HCT116 (cell line): ENCODE results near the gene AOPEP. TPM values are rescaled to one million over a fixed set of nuclear protein-coding genes. Genes with fewer than 3 reads are reported as not detected.
A peak's percentile ranks its signal among the peaks of the same experiment; 100 is the strongest.

ENCODE experiments used
- ATAC-seq: fragments of 200-7000 bp; cut with Tn5 transposase; 2 replicates; pipeline ENCODE4 v1.9.1; 2020; ENCODE audit warnings: mild to moderate bottlenecking, moderate library complexity
- BruUV-seq: library from RNA; stranded (reverse); fragments of 400-500 nt; replicated peaks from 2 replicates; lab custom pipeline; 2021; lab: Mats Ljungman, UMichigan
- CTCF ChIA-PET: fragments of 300-600 bp; sonication (Branson Sonifier 250); formaldehyde crosslinking; loops from one replicate; lab custom pipeline; 2021; ENCODE audit warnings: antibody characterized with exemption; lab: Charles Lee
- POLR2A ChIA-PET: fragments of 300-600, 350-600 bp; sonication (Branson Sonifier 250); formaldehyde crosslinking; loops from one replicate; lab custom pipeline; 2021; ENCODE audit warnings: antibody characterized with exemption; lab: Charles Lee
- RAD21 ChIA-PET, 2 experiments: fragments of 300-600 bp; sonication (Branson Sonifier 250); formaldehyde crosslinking; loops; one replicate each; lab custom pipeline; 2023; ENCODE audit warnings: low total read pairs in 2 of 2; ENCODE audit not compliant: uncharacterized antibody in 2 of 2, unreplicated experiment in 2 of 2, low non-redundant PET in 1 of 2; lab: Charles Lee
- DNase-seq: peaks from one replicate; pipeline ENCODE4 v3.0.0-alpha.2; 2010; ENCODE audit warnings: low read depth, low spot score
- H2AFZ ChIP-seq: fragments of 200-600 bp; shearing (Covaris generic), sonication (generic); 2 replicates; pipeline ENCODE4 v1.6.1; 2017; ENCODE audit warnings: low read depth, mixed run types, mixed read lengths, antibody characterized with exemption, low read length; ENCODE audit not compliant: poor library complexity, severe bottlenecking
- H3K27ac ChIP-seq: 2 replicates; pipeline ENCODE4 v1.5.1; 2012; ENCODE audit warnings: low read depth, low read length
- H3K27me3 ChIP-seq: fragments of 200-600 bp; sonication (generic); 2 replicates; pipeline ENCODE4 v1.6.1; 2016; ENCODE audit warnings: mixed run types, low read length, mixed read lengths; ENCODE audit not compliant: insufficient read depth
- H3K36me3 ChIP-seq, 2 experiments: fragments of 200-500 bp in 1 of 2; fragments of 200-600 bp in 1 of 2; sonication (Bioruptor generic) in 1 of 2; sonication (generic) in 1 of 2; 2 replicates each; pipeline versions ENCODE4 v1.5.1 to v1.6.1; 2014 to 2016; ENCODE audit warnings: low read length in 2 of 2, inconsistent platforms in 1 of 2, mixed read lengths in 1 of 2, mixed run types in 1 of 2; ENCODE audit not compliant: insufficient read depth in 2 of 2, control insufficient read depth in 1 of 2
- H3K4me1 ChIP-seq, 2 experiments: fragments of 200-600 bp in 1 of 2; sonication (generic) in 1 of 2; 2 replicates each; pipeline versions ENCODE4 v1.5.1 to v1.6.1; 2012 to 2017; ENCODE audit warnings: low read length in 2 of 2, inconsistent platforms in 1 of 2, mild to moderate bottlenecking in 1 of 2, mixed read lengths in 1 of 2, mixed run types in 1 of 2, moderate library complexity in 1 of 2; ENCODE audit not compliant: insufficient read depth in 2 of 2, control insufficient read depth in 1 of 2
- H3K4me2 ChIP-seq: fragments of 200-600 bp; sonication (generic); 2 replicates; pipeline ENCODE4 v1.6.1; 2017; ENCODE audit warnings: mixed run types, low read length, mixed read lengths
- H3K4me3 ChIP-seq, 2 experiments: fragments of 200-600 bp in 1 of 2; sonication (generic) in 1 of 2; replicated peaks in 1 of 2; 2 replicates each; pipeline ENCODE4 v1.5.1; 2011 to 2016; ENCODE audit warnings: low read length in 2 of 2, control low read depth in 1 of 2, low read depth in 1 of 2, mild to moderate bottlenecking in 1 of 2, mixed read lengths in 1 of 2, mixed run types in 1 of 2
- H3K79me2 ChIP-seq: fragments of 200-600 bp; sonication (generic); 2 replicates; pipeline ENCODE4 v1.6.1; 2017; ENCODE audit warnings: mild to moderate bottlenecking, mixed run types, low read length, moderate library complexity, mixed read lengths; ENCODE audit not compliant: insufficient read depth
- H3K9ac ChIP-seq: fragments of 200-600 bp; sonication (generic); 2 replicates; pipeline ENCODE4 v1.6.1; 2016; ENCODE audit warnings: low read length, mixed read lengths
- H3K9me2 ChIP-seq: fragments of 200-600 bp; sonication (generic), shearing (Covaris generic); 2 replicates; pipeline ENCODE4 v1.6.1; 2017; ENCODE audit warnings: mixed run types, mild to moderate bottlenecking, moderate library complexity; ENCODE audit not compliant: insufficient read depth
- H3K9me3 ChIP-seq, 2 experiments: fragments of 200-500 bp in 1 of 2; fragments of 200-600 bp in 1 of 2; sonication (Bioruptor generic) in 1 of 2; sonication (generic) in 1 of 2; 2 replicates each; pipeline ENCODE4 v1.6.1; 2014 to 2017; ENCODE audit warnings: low read length in 2 of 2, mixed read lengths in 2 of 2, inconsistent platforms in 1 of 2, low read depth in 1 of 2, mild to moderate bottlenecking in 1 of 2, mixed run types in 1 of 2, moderate library complexity in 1 of 2; ENCODE audit not compliant: control insufficient read depth in 1 of 2, insufficient read depth in 1 of 2
- H4K20me1 ChIP-seq: fragments of 200-600 bp; sonication (generic), shearing (Covaris generic); 2 replicates; pipeline ENCODE4 v1.6.1; 2017; ENCODE audit warnings: mixed run types, mild to moderate bottlenecking, moderate library complexity; ENCODE audit not compliant: insufficient read depth
- CBX3 ChIP-seq: IDR thresholded peaks from 2 replicates; pipeline ENCODE4 v1.6.1; 2012; ENCODE audit warnings: low read depth
- EZH2phosphoT487 ChIP-seq: fragments of 200-600 bp; IDR thresholded peaks from 2 replicates; pipeline ENCODE4 v1.6.1; 2018; ENCODE audit warnings: antibody characterized with exemption, borderline replicate concordance
- JUND ChIP-seq: IDR thresholded peaks from 2 replicates; pipeline ENCODE4 v1.6.1; 2012
- POLR2A ChIP-seq: IDR thresholded peaks from 2 replicates; pipeline ENCODE4 v1.7.0; 2011; ENCODE audit warnings: borderline replicate concordance; ENCODE audit not compliant: insufficient read depth, insufficient read length; ENCODE audit errors: extremely low read depth
- POLR2AphosphoS5 ChIP-seq: IDR thresholded peaks from 2 replicates; pipeline ENCODE4 v1.6.1; 2011; ENCODE audit warnings: mild to moderate bottlenecking, low read depth, low read length, moderate library complexity
- SIN3A ChIP-seq: IDR thresholded peaks from 2 replicates; pipeline ENCODE4 v1.6.1; 2012; ENCODE audit warnings: low read depth
- SRF ChIP-seq: IDR thresholded peaks from 2 replicates; pipeline ENCODE4 v1.6.1; 2012; ENCODE audit warnings: low read depth
- YY1 ChIP-seq: IDR thresholded peaks from 2 replicates; pipeline ENCODE4 v1.6.1; 2011; ENCODE audit warnings: low read length, low read depth, moderate library complexity, mild to moderate bottlenecking; ENCODE audit not compliant: insufficient replicate concordance; ENCODE audit errors: extremely low read depth
- intact Hi-C: fragments of 100-400 bp; cut with micrococcal nuclease; formaldehyde crosslinking; loops from 2 replicates; pipeline ENCODE4 v1.10.0; 2022
- total RNA-seq: library from RNA; stranded (reverse); gene quantifications from one replicate; pipeline ENCODE4 v1.2.1, GENCODE V29; 2021; ENCODE audit not compliant: unreplicated experiment
- TF ChIP-seq, protein P1 (sequence below): IDR thresholded peaks from 2 replicates; pipeline ENCODE4 v1.6.1; 2012
- TF ChIP-seq, protein P2 (sequence below): IDR thresholded peaks from 2 replicates; pipeline ENCODE4 v1.6.1; 2012
- TF ChIP-seq, protein P3 (sequence below): IDR thresholded peaks from 2 replicates; pipeline ENCODE4 v1.6.1; 2011; ENCODE audit warnings: mild to moderate bottlenecking, low read length, moderate library complexity; ENCODE audit not compliant: insufficient replicate concordance; ENCODE audit errors: extremely low read depth

AOPEP gene
- total RNA-seq, 1 experiment from 2014 or later, result 15.1 TPM

DNA sequence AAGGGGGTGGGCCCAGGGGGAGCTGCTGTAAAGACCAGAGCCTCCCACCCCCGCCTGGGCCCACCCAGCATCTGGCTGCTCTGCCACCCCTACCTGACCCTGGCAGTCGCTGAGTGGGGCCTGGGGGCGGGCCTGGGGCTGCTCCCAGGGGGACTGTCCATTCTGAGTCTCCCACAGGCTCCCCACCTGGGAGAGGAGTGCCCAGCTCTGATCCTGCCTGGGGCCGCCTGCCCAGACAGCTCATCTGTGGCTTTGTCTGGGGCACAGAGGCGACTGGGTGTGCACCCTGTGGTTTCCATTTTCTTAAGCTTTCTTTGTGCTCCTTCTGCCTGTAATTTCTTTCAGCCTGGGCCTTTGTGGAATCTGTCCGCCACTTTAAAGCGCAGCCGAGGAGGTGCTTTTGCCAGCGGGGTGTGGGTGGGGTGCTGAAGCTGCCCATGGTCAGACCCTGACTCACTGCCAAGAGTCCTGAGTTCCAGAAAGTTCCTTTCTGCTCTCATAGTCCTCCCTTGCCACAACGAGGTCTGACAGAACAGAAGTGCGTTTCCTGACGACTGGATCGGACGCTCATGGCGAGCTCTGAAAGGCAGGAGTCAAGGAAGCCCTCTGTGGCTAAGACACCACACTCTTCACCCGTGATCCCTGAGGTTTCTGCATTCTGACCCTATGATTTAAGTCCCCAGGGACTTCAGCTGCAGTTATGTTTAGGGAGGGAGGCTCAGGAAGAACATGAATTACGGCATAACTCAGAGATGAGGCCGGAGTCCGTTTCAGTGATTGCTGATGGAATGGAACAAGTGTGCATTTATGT, 366.0 kb downstream of the AOPEP start (continued):
- peak; percentile 56 for TF ChIP-seq JUND
- no peak for TF ChIP-seq YY1
- TF ChIP-seq POLR2AphosphoS5, result 0 out of 2 replicates have a peak, but pooled peaks have one; percentile 14
- no peak for TF ChIP-seq CBX3

DNA sequence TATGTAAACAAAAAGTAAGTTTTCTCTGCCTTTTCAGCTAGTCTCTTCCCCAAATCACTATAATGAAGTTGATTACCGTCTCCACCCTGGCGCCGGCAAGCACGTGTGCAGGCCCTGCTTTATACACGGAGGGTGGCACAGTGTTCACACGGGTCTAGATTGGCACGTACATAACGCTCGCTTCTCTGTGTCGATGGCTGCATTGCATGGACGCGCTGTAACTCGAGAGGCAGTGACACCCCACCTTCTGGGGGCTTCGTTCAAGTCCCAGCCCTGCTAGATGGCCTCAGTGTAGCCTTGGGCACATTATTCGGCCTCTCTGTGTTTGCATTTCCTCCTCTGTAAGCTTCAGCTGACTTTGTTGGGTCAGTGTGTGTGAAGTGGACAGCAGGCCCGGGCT, 367.1 kb downstream of the AOPEP start:
- POLR2A ChIA-PET, result no interaction called here
- no peaks in the 10 kb centered on the region for H4K20me1 ChIP-seq
- no peak overlapping the region for H3K27ac ChIP-seq
- no peaks in the 10 kb centered on the region for H3K79me2 ChIP-seq
- RAD21 ChIA-PET, result no interaction called here
- no peaks in the 10 kb centered on the region for H3K9me3 ChIP-seq
- CTCF ChIA-PET, result no interaction called here
- H3K4me1 ChIP-seq, result peaks cover 13 to 34% of the 10 kb centered on the region in 2 experiments
- intact Hi-C loops, result no loop called here
- ATAC-seq, result no peak
- DNase-seq, result no peak
- TF ChIP-seq, protein P1, sequence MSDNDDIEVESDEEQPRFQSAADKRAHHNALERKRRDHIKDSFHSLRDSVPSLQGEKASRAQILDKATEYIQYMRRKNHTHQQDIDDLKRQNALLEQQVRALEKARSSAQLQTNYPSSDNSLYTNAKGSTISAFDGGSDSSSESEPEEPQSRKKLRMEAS, result no peak
- no peak for TF ChIP-seq SIN3A
- no peak for TF ChIP-seq POLR2A
- TF ChIP-seq, protein P2, sequence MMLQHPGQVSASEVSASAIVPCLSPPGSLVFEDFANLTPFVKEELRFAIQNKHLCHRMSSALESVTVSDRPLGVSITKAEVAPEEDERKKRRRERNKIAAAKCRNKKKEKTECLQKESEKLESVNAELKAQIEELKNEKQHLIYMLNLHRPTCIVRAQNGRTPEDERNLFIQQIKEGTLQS, result no peak
- no peak for TF ChIP-seq SRF
- TF ChIP-seq, protein P3, sequence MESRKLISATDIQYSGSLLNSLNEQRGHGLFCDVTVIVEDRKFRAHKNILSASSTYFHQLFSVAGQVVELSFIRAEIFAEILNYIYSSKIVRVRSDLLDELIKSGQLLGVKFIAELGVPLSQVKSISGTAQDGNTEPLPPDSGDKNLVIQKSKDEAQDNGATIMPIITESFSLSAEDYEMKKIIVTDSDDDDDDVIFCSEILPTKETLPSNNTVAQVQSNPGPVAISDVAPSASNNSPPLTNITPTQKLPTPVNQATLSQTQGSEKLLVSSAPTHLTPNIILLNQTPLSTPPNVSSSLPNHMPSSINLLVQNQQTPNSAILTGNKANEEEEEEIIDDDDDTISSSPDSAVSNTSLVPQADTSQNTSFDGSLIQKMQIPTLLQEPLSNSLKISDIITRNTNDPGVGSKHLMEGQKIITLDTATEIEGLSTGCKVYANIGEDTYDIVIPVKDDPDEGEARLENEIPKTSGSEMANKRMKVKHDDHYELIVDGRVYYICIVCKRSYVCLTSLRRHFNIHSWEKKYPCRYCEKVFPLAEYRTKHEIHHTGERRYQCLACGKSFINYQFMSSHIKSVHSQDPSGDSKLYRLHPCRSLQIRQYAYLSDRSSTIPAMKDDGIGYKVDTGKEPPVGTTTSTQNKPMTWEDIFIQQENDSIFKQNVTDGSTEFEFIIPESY, result no peak
- no peak for TF ChIP-seq CBX3
- TF ChIP-seq EZH2phosphoT487, result no peak
- H2AFZ ChIP-seq, result no peak overlapping the region
- H3K9me2 ChIP-seq, result no peaks in the 10 kb centered on the region
- no peak overlapping the region for H3K4me3 ChIP-seq
- no TSS peak for BruUV-seq
- H3K27me3 ChIP-seq, result no peaks in the 10 kb centered on the region
- H3K36me3 ChIP-seq, result no peaks in the 10 kb centered on the region
- H3K9ac ChIP-seq, result no peak overlapping the region
- H3K4me2 ChIP-seq, result no peak overlapping the region
